ENCODE results near the gene ZNF610. TPM values are rescaled to one million over a fixed set of nuclear protein-coding genes. Genes with fewer than 3 reads are reported as not detected.

The ZNF610 gene
- total RNA-seq, 1 donor from 2014 or later: 5.8 TPM

- Histone ChIP-seq H3K4me3 (ENCODE audit: low read depth, low read length) (no peak overlapping the region), H3K36me3 (ENCODE audit: control insufficient read depth, insufficient read depth, low read length) (no peaks in the 10 kb centered on the region), H3K27me3 (ENCODE audit: control insufficient read depth, insufficient read depth, low read length) (no peaks in the 10 kb centered on the region)
- no peak for DNase-seq (ENCODE audit: low read depth)
- TF ChIP-seq, protein P1, sequence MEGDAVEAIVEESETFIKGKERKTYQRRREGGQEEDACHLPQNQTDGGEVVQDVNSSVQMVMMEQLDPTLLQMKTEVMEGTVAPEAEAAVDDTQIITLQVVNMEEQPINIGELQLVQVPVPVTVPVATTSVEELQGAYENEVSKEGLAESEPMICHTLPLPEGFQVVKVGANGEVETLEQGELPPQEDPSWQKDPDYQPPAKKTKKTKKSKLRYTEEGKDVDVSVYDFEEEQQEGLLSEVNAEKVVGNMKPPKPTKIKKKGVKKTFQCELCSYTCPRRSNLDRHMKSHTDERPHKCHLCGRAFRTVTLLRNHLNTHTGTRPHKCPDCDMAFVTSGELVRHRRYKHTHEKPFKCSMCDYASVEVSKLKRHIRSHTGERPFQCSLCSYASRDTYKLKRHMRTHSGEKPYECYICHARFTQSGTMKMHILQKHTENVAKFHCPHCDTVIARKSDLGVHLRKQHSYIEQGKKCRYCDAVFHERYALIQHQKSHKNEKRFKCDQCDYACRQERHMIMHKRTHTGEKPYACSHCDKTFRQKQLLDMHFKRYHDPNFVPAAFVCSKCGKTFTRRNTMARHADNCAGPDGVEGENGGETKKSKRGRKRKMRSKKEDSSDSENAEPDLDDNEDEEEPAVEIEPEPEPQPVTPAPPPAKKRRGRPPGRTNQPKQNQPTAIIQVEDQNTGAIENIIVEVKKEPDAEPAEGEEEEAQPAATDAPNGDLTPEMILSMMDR (IDR thresholded peaks at IDR 0.05; ENCODE audit: insufficient read depth, low read length, poor library complexity, severe bottlenecking): no peak
Measured at GRCh38 chr19:52410276-52410675, 74.2 kb downstream of the ZNF610 start.

DNA sequence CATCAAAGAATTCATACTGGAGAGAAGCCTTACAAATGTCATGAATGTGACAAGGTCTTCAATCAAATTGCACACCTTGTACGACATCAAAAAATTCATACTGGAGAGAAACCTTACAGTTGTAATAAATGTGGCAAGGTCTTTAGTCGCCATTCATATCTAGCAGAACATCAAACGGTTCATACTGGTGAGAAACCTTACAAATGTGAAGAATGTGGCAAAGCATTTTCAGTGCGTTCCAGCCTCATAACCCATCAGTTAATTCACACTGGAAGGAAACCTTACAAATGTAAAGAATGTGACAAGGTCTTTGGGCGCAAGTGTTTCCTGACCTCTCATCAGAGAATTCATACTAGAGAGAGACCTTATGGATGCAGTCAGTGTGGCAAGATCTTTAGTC, 79.7 kb downstream of the ZNF610 start:
- TF ChIP-seq, protein P1 (IDR thresholded peaks at IDR 0.05; ENCODE audit: insufficient read depth, low read length, poor library complexity, severe bottlenecking): no peak
- no peak overlapping the region for H3K4me3 ChIP-seq (ENCODE audit: low read depth, low read length)
- no peaks in the 10 kb centered on the region for H3K36me3 ChIP-seq (ENCODE audit: control insufficient read depth, insufficient read depth, low read length)
- no peak for DNase-seq (ENCODE audit: low read depth)
- H3K27me3 ChIP-seq (ENCODE audit: control insufficient read depth, insufficient read depth, low read length): no peaks in the 10 kb centered on the region

Other genes starting within 250 kb of the ZNF610 start
- gene ZNF841, start 240.5 kb upstream of the ZNF610 start, total RNA-seq: 8.4 and 10.3 TPM in 2 replicates
- gene ZNF616, start 196.3 kb upstream of the ZNF610 start, total RNA-seq: 4.6 and 12.9 TPM in 2 replicates
- gene ZNF836, start 164.6 kb upstream of the ZNF610 start, total RNA-seq: 4.8 and 9.9 TPM in 2 replicates
- gene PPP2R1A, start 146.2 kb upstream of the ZNF610 start, total RNA-seq: 329 and 361 TPM in 2 replicates
- 7.3 and 15.0 TPM in 2 replicates for gene ZNF766, start 66.7 kb upstream of the ZNF610 start, total RNA-seq
- gene ZNF480, start 39.1 kb upstream of the ZNF610 start, total RNA-seq: 8.0 and 11.0 TPM in 2 replicates
- 20.9 and 22.9 TPM in 2 replicates for gene ZNF880, start 33.7 kb downstream of the ZNF610 start, total RNA-seq
- 17.3 and 22.4 TPM in 2 replicates for gene ZNF528, start 61.6 kb downstream of the ZNF610 start, total RNA-seq
- gene ZNF534, start 92.9 kb downstream of the ZNF610 start, total RNA-seq: not detected in 2 replicates
- 3.8 and 4.0 TPM in 2 replicates for gene ZNF578, start 117.3 kb downstream of the ZNF610 start, total RNA-seq
- gene ZNF808, start 191.4 kb downstream of the ZNF610 start, total RNA-seq: 12.4 and 15.0 TPM in 2 replicates
- gene ZNF701, start 234.0 kb downstream of the ZNF610 start, total RNA-seq: 11.0 and 14.6 TPM in 2 replicates

Data from kidney epithelial cell (primary cell).